Adipocyte (in vitro differentiated cells): ENCODE data around the gene OR2T11.
"Not testable (repeated sequence)": the region's sequence is repeated elsewhere in the genome, so short reads cannot be mapped to it uniquely, and the experiment has no call there.

Experiments
- DNase-seq: peaks from one replicate; pipeline ENCODE4 v3.0.0-alpha.2; 2015; ENCODE audit warnings: low read depth
- H3K27me3 ChIP-seq: replicated peaks from 2 replicates; pipeline ENCODE4 v1.7.0; 2013; ENCODE audit warnings: mild to moderate bottlenecking, low read length, moderate library complexity; ENCODE audit not compliant: control insufficient read depth, insufficient read depth
- H3K36me3 ChIP-seq: 2 replicates; pipeline ENCODE4 v1.7.0; 2013; ENCODE audit warnings: low read length, mild to moderate bottlenecking, moderate library complexity; ENCODE audit not compliant: control insufficient read depth, insufficient read depth, severe bottlenecking
- H3K4me1 ChIP-seq: 2 replicates; pipeline ENCODE4 v1.7.0; 2013; ENCODE audit warnings: mild to moderate bottlenecking, low read length, moderate library complexity; ENCODE audit not compliant: control insufficient read depth, insufficient read depth
- H3K4me3 ChIP-seq: 2 replicates; pipeline ENCODE4 v1.7.0; 2013; ENCODE audit warnings: mild to moderate bottlenecking, low read length, moderate library complexity
- H3K9ac ChIP-seq: 2 replicates; pipeline ENCODE4 v1.7.0; 2013; ENCODE audit warnings: mild to moderate bottlenecking, low read length, moderate library complexity
- H3K9me3 ChIP-seq: 2 replicates; pipeline ENCODE4 v1.7.0; 2013; ENCODE audit warnings: mild to moderate bottlenecking, low read length, moderate library complexity; ENCODE audit not compliant: control insufficient read depth

The OR2T11 gene, protein sequence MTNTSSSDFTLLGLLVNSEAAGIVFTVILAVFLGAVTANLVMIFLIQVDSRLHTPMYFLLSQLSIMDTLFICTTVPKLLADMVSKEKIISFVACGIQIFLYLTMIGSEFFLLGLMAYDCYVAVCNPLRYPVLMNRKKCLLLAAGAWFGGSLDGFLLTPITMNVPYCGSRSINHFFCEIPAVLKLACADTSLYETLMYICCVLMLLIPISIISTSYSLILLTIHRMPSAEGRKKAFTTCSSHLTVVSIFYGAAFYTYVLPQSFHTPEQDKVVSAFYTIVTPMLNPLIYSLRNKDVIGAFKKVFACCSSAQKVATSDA

DNA sequence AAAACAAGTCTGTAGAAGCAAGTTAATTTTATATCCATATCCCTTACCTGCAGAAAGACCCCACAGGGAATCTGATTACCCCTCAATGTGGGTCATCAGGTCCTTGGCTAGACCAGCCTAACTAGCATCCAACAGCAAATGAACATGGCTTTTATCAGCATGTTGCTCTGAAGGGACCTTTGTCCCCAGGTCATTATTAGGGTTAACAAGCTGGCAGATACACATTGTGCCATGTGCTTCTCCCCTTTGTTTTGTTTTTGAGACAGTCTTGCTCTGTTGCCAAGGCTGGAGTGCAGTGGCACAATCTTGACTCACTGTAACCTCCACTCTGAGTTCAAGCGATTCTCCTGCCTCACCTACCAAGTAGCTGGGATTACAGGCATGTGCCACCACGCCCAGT is at the start of gene OR2T11:
TSS of gene OR2T11 (minus strand) at position 101 of the 400 bp plus-strand sequence. CDS start 7,963 bp downstream, outside the sequence.
- H3K4me1 ChIP-seq, DNase-seq, H3K9ac ChIP-seq, H3K36me3 ChIP-seq, H3K4me3 ChIP-seq, H3K27me3 ChIP-seq, H3K9me3 ChIP-seq: not testable (repeated sequence)

DNA sequence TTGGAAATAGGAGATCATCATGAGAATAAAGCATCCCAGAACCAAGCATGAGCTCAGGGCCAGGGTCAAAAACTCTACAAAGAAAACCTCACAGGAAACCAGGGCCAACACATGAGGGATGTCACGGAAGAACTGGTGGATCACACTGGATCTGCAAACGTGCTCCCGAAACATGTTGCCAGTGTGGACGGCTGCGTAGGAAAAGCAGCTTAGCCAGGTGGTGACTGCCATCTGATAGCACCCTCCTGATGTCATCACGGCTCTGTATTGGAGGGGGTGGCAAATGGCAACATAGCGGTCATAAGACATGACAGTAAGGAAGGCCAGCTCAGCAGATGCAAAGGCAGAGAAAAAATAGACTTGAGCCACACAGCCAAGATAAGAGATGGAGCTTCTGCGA is 46.8 kb upstream of the OR2T11 start:
- H3K9ac ChIP-seq = no peak overlapping the region
- H3K4me1 ChIP-seq = no peaks in the 10 kb centered on the region
- no peak overlapping the region for H3K4me3 ChIP-seq
- peaks cover 5% of the 10 kb centered on the region for H3K9me3 ChIP-seq
- no peaks in the 10 kb centered on the region for H3K27me3 ChIP-seq
- no peaks in the 10 kb centered on the region for H3K36me3 ChIP-seq
- DNase-seq = no peak

DNA sequence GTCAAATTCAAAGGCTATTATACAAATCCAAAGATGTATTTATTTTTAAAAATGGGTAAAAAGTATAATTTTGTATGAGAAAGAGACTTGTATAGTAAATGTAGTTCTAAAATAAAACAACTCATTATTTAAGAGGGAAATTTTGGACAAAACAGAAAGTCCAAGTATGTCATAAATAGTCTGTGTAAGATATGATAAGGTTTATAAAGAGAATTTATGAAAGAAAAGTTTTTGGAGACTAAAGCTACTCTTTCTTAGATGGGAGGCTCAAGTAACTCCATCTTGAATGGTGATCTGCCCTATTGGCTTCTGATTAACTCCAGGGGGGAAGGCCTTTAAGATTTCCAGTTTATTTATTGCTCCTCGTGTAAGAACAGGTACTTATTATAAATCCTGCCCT is 35.1 kb upstream of the OR2T11 start:
- Histone ChIP-seq H3K4me3 (no peak overlapping the region), H3K4me1 (no peaks in the 10 kb centered on the region)

DNA sequence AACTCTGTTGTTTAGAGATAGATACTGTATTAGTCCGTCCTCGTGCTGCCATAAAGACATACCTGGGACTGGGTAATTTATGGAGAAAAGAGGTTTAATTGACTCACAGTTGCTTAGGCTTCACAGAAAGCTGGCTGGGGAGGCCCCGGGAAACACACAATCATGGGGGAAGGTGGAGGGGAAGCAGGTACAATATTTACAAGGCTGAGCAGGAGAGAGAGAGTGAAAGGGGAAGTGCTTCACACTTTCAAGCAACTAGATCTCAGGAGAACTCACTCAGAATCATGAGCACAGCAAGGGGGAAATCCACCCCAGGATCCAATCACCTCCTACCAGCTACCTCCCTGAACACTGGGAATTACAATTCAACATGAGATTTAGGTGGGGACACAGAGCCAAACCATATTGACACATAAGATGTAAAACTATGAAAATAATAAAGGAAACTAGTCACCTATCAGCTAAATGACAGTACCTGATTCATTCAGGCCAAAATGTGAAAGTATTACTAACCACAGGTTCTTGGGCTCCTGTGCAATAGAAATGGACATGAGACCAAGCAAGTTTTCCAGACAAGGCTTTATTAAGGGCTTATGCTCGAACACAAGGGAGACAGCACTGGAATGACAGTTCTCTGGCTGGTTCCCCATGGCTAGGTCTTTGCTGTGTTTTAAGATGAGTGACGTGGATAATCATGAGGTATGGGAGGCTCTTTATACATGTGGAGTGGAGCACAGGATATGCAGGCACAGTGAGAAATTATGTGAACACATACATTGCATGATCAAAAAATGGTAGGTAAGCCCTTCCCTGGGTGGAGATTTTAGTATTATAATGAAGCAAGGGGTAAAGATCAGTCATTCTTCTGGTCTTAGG is 28.8 kb upstream of the OR2T11 start:
- H3K4me3 ChIP-seq, DNase-seq, H3K9me3 ChIP-seq, H3K4me1 ChIP-seq, H3K27me3 ChIP-seq, H3K9ac ChIP-seq, H3K36me3 ChIP-seq: not testable (repeated sequence)

More for the DNA sequence above, 35.1 kb upstream of the OR2T11 start:
- H3K9ac ChIP-seq = no peak overlapping the region
- peaks cover 12% of the 10 kb centered on the region for H3K9me3 ChIP-seq
- H3K27me3 ChIP-seq = no peaks in the 10 kb centered on the region
- H3K36me3 ChIP-seq = no peaks in the 10 kb centered on the region
- no peak for DNase-seq

DNA sequence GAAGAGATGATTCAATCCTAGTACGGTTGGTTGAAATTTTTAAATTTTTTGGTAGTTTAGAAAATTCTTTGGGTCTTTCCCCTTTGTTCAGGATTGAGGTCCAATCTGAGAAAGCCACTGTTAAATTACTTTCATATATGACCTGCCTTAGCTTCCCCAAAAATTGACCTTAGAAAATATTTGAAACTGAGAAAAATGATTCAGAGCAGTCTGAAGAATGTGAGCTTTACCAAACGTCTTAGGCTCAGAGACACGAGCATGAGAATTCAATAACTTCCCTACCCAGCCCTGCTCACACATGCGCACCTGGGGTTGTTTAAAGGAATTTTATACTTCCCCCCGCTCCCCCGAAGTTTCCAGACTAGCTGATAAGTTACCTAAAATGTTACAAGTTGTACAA is 21.9 kb upstream of the OR2T11 start:
- not testable (repeated sequence) for DNase-seq

DNA sequence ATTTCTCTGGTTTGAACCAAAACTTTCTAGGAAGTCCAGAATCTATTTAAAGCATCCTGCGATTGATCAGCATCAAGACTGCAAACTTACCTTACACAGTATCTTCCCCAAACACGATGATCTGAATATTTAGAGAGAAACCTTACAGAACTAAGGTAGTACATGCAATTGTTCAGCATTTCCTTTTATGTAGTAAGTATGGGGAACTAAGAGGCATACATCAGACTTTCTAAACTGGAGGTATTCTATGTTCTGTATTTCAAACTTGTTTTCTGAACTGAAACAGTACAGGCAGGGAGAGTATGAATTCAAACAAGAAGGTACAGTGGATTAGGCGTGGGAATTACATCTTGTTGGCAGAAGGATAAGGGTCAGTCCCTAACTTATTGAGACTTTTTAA is 20.5 kb upstream of the OR2T11 start, which contains the start of gene OR2T27:
TSS of gene OR2T27 (minus strand) at position 175 of the 400 bp plus-strand sequence. CDS start 4,644 bp downstream, outside the sequence.
- H3K36me3 ChIP-seq, H3K9me3 ChIP-seq, DNase-seq, H3K4me1 ChIP-seq, H3K9ac ChIP-seq, H3K27me3 ChIP-seq, H3K4me3 ChIP-seq: not testable (repeated sequence)

More for the DNA sequence above, 21.9 kb upstream of the OR2T11 start:
- H3K4me1 ChIP-seq, H3K9ac ChIP-seq, H3K27me3 ChIP-seq, H3K36me3 ChIP-seq, H3K9me3 ChIP-seq, H3K4me3 ChIP-seq: not testable (repeated sequence)

DNA sequence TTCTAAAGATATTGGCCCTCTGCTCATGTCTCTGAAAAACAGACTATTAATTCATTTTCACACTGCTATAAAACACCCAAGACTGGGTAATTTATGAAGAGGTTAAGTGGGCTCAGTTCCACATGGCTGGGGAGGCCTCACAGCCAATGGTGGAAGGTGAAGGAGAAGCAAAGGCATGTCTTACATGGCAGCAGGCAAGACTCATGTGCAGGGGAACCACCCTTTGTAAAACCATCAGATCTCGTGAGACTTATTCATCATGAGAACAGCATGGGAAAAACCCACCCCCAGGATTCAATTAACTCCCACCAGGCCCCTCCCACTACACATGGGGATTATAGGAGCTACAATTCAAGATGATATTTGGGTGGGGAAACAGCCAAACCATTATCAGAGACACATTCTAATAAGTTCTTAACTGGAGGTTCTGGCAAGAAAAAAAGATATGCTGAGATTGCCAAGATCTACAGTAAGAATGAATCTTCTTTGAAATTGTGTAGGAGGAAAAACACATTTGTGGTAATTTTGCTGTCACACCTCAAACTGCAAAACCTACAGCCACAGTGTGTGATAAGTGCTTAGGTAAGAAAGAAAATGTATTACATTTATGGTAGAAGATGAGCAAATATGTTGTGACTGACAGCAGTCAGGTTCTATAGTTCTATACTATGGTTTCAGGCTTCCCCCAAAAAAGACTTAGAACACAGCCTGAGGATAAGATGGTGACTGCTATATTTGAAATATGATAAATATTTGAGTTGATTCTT is 14.1 kb upstream of the OR2T11 start:
- H3K27me3 ChIP-seq, DNase-seq, H3K9me3 ChIP-seq, H3K4me3 ChIP-seq, H3K9ac ChIP-seq, H3K4me1 ChIP-seq, H3K36me3 ChIP-seq: not testable (repeated sequence)

DNA sequence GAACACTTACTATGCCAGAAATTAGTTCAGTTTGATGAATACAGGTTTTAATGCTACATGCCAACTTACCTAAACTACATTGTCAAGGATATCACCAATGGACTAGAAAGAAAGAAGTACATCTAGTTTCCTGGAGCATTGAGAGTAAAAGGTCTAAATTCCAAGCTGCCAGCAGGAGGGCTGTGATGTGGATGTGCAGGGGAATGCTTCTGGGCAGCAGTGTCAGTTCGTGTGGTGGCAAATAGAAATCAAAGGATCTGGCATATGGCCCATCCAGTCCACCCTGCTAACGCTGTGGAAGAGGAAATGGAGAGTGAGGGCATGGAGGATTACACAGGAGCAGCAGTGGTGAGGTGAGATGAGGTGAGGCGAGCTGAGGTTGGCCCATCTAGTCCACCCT is 10.3 kb upstream of the OR2T11 start, which contains the start of gene OR2T35:
TSS of gene OR2T35 (minus strand) at position 101 of the 400 bp plus-strand sequence. CDS start 6,020 bp downstream, outside the sequence.
- H3K9ac ChIP-seq, DNase-seq, H3K36me3 ChIP-seq, H3K4me1 ChIP-seq, H3K9me3 ChIP-seq, H3K27me3 ChIP-seq, H3K4me3 ChIP-seq: not testable (repeated sequence)

DNA sequence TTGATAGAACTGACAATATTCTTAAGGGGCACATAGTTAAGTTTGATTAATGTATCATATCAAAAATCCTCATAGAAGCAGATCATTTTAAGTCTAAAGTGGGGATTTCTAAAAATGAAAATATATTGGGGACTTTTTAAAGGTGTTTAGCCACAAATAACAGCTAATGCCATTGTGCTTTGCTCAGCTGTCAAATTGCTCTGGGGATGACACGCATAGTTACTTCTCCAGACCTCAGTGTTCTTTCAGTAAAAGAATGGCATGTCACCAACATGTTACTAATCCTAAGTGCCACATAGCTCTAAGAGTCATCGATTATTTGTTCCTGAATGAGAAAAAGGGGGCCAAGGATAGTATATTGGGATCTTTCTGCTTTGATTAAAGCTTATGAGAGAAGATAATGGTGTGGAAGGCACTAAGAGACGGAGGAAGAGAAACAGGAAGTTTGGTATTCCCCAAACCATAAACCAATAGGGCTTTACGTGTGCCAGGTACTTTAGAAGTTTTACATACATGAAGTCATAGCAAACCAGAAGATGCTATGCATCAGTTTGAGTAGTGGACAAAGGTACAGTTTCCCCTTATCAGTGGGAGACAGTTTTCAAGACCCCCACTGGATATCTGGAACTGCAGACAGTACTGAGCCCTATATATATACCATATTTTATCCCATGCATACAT is 8.2 kb upstream of the OR2T11 start:
- H3K27me3 ChIP-seq, H3K9me3 ChIP-seq, DNase-seq, H3K9ac ChIP-seq, H3K4me1 ChIP-seq, H3K36me3 ChIP-seq, H3K4me3 ChIP-seq: not testable (repeated sequence)

DNA sequence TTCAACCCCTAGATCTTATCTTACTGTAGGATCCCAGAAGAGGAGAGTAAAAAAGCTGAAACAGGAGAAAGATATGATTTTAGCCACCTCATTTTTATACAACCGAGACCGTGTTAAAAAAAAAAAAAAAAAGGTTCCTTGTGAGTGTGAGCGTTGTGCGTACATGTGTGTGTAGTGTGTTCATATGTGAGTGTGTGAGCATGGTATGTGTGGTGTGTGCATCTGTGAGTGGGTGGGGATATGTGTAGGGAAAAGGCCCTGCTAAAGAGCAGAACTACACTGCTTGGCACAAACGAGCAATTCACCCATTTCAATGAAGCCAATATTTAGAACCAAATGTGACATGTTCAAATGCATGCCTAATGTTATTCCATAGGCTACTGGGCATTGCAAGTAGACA is 6.7 kb upstream of the OR2T11 start:
- not testable (repeated sequence) for H3K36me3 ChIP-seq, H3K9ac ChIP-seq, H3K27me3 ChIP-seq, H3K9me3 ChIP-seq, DNase-seq, H3K4me1 ChIP-seq, H3K4me3 ChIP-seq
